Effector CD4-positive, alpha-beta T cell (primary cell): ENCODE results near the gene GAL3ST3.
"Not testable (repeated sequence)": the region's sequence is repeated elsewhere in the genome, so short reads cannot be mapped to it uniquely, and the experiment has no call there.

Experiments
- DNase-seq: peaks from one replicate; pipeline ENCODE4 v3.0.0-alpha.2; 2020

Gene GAL3ST3

DNA sequence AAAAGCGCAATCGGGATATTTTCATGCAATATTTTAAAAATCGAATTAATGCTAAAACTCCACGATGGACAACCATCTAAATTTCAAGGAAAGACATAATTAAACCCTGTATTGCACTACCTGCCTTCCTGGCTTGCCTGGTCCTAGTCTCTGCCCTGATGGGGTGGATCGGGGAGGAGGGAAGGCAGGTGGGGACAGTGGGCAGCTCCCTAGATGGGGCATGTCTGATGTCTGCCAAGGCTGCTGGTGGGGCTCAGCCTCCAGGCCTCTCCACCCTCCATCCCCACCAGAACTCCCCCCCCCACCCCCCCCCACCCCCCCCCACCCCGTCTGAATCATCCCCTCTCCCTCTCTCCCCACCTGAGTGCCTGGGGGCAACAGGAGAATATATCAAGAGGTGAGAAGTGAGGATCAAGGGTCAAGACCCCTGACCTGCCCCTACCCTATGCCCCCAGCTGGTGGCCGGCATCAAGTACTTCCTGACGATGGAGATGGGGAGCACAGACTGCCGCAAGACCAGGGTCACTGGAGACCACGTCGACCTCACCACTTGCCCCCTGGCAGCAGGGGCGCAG lies 36.5 kb downstream of the GAL3ST3 start:
- DNase-seq, result no peak

DNA sequence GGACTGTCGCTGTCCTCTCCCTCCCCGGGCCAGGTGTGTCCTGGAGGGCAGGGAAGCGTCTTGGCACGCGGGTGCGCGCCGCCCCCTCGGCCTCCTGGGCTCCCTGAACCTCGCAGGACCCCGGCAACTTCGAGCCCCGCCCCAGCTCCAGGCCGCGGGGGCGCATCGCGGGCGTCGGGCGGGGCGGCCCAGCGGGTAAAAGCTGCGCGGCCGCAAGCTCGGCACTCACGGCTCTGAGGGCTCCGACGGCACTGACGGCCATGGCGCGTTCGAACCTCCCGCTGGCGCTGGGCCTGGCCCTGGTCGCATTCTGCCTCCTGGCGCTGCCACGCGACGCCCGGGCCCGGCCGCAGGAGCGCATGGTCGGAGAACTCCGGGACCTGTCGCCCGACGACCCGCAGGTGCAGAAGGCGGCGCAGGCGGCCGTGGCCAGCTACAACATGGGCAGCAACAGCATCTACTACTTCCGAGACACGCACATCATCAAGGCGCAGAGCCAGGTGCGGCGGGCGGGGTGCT lies 37.1 kb downstream of the GAL3ST3 start, which contains the start of gene CST6:
TSS of gene CST6 (plus strand) at position 224 of the 519 bp plus-strand sequence. CDS start at position 261, 37 bp downstream.
- no peak for DNase-seq

DNA sequence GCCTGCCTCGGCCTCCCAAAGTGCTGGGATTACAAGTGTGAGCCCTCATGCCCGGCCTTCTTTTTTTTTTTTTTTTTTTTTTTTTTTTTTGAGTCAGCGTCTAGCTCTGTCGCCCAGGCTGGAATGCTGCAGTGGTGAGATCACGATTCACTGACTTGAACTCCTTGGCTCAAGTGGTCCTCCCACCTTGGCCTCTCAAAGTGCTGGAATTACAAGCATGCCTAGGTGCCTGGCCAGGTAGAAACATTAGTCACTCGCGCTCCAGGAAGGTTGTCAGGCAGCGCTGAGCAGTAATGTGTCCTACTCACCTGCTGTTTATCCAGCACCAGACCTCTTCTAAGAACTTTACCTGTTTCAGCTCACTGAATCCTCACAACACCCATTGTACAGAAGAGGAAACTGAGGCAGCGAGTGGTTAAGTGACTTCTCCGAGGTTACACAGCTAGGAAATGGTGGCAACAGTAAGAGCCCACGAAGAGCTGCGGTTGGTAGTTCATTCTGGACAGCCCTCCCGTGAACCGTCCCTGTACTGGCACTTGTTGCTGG lies 37.6 kb downstream of the GAL3ST3 start:
- DNase-seq, result no peak

DNA sequence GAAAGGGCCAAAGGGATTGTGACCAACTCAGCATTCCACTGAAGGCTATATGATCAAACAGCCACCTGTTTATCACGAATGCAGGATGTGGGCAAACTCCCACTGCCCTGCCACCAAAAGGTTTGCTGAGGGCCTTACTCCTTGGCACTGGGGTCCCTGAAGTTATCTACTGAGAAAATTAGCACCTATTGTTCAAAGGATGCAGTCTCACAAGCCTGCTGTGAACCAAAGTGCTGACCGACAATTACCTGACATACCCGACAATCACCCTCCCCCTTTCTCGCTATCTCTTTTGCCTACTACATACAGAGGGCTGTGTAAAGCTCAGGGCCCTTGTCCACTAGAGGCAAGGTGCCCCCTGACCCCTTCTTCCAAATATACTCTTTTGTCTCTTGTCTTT lies 38.9 kb downstream of the GAL3ST3 start:
- DNase-seq, result not testable (repeated sequence)

DNA sequence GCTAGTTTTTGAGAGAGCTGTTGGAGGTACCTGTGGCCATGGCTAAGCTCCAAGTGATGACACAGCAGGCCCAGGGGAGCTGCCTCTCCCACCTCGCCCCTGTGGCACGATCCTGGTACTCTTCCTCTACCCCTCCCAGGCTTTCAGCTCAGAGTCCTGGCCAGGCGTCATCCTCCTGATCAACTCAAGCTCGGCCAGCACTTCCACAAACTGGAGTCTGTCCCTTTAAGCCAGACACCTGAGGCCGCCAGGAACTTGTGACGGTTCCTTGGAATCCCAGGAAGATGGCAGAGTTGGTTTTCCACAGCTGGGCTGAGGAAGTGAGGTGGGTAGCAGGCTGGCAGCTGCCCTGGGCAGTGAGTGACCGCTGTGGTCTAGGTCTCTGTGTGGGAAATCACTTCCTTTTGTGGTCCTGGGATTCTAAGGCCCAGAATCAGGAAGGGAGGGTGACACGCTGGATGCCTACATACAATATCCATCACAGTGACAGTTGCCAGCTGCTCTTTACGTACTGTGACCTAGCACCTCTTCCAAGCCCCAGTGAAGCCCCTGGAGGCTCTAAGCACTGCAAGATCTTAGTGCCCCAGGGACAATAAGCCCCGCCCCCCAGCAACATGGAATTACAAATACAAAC lies 40.4 kb downstream of the GAL3ST3 start:
- DNase-seq, result no peak

DNA sequence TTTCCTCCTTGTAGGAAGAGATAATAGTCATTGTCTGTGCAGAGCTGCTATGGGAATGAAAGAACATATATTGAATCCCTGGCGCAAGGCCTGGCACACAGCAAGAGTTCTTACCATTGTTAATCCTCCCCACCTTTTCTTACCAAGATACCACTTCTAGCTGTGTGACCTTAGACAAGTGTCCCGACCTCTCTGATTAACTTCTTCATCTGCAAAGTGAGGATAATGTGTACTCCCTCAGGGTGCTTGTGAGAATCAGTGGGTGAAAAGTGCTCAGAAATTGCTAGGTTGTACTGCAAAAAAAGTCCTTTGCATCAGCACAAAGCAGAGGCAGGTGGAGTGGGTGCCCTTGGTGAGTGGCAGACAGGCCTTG lies 40.9 kb downstream of the GAL3ST3 start:
- no peak for DNase-seq

DNA sequence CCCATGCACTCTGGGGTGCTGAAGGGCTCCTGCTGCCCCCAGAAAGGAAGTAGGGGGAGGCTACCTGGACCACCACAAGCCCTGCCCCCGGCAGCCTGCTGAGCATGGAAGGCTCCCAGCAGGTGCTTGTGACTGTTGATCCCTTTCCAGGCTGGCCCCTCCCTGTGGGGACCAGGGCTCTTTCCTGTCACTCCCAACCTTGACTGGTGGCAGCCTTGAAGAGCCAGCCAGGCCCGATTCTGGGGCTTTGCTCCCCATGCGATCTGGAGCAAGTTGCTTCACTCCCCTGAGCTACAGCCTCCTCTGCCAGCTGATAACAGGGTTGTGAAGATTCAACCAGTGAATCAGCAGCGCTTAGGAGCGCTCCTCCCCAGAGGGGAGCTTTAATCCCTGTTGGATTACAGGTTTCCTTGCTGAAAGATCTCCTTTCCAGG lies 41.7 kb downstream of the GAL3ST3 start:
- no peak for DNase-seq

DNA sequence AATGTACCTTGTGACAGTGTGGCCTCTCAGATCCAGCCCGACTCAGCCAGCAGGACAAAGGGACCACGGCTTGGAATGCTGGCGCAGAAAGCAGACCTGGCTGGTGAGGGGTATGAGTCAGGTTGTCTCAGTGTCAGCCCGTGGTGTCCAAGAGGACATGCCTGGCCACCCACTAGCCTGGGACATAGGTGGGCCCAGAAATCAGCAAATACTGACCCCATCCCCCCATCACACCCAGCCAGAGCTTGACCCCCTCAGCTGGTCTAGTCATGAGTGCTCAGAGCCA lies 42.1 kb downstream of the GAL3ST3 start:
- no peak for DNase-seq

DNA sequence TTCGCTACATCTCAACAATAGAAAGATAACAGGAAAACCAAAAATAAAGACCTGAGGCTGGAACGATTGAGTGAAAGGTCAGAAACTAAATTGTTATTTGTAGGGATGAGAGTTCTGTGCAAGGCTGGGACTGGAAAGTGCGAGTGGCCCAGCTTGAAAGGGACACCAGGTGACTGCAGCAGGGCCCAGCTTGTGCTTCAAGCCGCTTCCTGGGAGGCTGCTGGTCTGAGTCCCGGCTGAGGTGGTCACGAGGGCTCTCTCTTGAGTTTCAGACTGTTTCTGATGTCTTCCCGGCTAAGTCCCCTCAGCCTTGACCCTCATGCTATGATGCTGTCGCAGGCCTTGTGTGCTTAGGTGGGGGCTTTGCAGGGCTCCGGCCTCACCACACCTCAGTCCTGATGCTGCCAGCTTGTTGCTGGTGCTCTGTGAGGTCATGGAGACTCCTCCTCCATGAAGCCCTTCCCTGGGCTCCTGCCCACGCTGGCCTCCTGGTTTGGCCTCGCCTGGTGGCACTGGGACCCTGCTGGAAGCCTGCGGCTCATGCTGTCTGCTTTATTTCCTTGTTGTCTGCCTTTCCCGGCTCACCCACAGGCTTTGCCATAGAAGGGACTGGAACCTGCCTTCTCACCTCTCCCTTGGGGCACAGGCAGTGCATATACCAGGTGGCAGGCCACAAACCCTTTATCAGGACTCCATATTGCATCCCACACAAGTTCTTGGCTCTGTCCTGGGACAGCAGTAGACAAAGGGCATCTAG lies 42.6 kb downstream of the GAL3ST3 start:
- no peak for DNase-seq

DNA sequence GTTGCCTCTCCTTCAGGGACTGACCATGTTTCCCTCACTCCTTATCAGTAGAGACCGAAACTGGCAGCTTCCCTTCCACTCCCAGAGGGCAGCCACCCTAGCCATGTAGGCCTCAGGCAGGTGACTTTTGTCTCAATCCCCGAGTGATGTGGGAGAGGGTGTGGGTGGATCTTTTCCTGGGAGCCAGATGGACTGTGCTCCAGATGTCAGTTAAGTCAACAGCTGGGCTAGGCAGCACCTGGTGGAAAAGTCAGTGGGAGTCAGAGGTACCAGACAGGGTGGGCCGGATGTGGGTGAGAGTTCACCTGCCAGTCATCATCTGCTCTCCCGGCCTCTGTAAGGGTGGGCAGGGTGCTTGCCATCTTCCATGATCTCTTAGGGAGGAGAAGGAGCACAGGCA lies 44.8 kb downstream of the GAL3ST3 start:
- DNase-seq, result no peak

DNA sequence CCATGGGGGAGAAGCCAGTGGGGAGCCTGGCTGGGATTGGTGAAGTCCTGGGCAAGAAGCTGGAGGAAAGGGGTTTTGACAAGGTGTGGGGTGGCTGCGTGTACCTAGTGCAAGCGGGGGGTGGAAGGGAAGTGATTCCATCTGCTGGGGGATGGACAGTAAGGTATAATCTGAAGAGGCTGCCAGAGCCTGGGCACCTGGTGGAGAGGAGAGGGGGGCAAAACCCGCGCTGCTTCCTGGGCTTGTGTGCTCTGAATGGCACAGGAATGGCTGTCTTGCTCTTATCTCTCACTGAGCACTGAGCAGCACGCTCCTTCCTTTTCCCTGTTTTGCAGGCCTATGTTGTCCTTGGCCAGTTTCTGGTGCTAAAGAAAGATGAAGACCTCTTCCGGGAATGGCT lies 45.7 kb downstream of the GAL3ST3 start:
- no peak for DNase-seq

DNA sequence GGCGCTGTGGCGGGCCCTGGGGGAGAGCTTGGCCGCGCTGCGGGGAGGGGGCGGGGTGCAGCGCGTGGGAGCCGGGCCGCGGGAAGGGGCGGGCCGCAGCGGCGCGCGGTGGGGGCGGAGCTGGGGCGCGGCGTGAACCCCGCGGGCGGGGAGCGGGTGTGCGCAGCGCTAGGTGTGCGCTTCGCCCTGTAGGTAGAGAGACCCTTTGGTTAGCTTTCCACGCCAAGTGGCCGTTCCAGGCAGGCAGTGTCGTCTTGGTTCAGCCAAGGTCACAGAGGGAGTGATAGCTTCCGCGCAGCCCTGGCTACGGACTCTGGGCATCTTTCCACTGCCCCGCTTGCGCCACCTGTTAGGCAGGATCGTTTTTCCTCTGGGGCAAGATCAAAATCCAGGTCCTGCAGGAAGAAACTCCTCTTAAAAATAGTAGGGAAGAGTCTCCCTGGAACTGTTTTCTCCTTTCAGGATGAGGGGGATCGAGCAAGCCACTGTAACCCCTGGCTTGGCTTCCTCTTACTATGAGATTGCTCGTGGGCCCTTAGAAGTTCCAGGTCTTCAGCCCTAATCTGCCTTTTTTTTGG lies 46.2 kb downstream of the GAL3ST3 start:
- DNase-seq, result no peak

DNA sequence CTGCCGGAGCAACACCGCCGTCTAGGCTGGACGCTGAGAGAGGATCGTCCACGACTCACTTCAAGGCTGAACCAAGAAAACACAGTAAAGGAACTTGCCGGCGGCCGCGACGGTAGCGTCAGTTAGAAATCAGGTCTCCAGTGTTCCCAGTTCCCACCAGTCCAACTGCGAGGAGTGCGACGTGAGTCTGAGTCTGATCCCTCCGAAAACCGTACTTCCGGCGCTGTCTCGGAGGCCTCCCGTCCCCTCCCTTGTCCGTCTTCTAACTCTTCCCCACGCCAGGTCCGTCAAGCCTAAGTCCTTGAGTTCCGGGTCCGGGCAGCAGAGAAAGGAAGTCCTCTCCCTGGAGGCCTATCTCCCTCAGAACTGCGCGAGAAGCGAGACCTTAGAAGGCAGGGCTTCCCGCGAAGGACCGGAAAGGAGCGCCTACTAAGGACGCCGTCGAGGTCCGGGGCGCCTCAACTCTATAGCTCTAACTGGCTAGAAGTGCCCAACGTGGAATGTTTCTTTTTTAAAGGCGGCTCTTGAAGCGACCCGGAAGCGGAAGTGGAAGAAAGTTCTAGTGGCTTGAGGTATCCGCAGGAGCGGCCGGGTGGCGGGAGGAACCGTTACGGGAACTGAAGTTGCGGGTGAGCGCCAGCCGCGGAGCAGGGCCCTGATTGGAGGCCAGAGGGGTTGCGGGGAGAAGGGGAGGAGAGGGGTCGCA lies 46.9 kb downstream of the GAL3ST3 start, which contains the start of the genes BANF1 and EIF1AD:
TSS of gene BANF1 (plus strand) at position 562 of the 706 bp plus-strand sequence. CDS start 748 bp downstream, outside the sequence.
TSS of gene EIF1AD (minus strand) at position 216 of the 706 bp plus-strand sequence. CDS start 1,768 bp downstream, outside the sequence.
- peak; percentile 85 for DNase-seq

DNA sequence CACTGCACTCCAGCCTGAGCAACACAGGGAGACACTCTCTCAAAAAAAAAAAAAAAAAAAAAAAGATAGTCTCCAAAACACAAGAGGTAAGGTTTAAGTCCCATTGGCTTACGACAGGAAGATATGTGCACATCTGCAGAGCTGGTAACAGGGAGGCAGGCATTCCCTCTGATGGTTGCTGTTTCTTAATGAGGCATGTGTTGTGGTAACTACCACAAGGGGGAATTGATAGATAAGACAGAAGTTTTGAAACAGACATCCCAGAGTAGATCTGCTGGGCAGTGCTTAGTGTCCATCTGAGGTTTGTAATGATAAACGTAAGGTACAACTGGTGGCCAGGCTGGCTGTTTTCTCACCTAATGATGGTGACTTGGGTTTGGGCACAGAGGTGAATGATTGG lies 51.7 kb downstream of the GAL3ST3 start:
- DNase-seq, result no peak

DNA sequence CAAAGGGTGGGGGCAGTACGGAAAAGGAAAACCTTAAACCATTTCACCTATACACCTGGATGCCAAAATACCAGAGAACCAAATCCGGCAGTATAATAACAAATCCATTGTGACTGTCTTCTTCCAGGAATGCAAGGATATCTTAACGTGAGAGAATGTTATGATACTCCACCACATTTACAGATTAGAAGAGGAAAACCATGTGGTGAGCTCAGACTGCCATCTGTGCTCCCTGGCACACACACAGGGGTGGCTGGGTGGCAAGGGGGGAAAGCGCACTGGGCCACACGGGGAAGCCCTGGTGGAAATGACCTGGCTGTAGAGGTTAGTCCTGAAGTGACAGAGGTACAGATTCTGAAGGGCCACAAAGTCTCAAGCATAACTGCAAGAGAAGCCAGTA lies 56.9 kb downstream of the GAL3ST3 start:
- no peak for DNase-seq
